Stimulated activated CD4-positive, alpha-beta T cell treated with anti-CD3 and anti-CD28 coated beads, Interleukin-12 subunit alpha, Interleukin-12 subunit beta, amount 100 ng/mL, for 24 hours (primary cell): Measurements from ENCODE around the gene RAP2C.
"Not testable (repeated sequence)": the region's sequence is repeated elsewhere in the genome, so short reads cannot be mapped to it uniquely, and the experiment has no call there.

Experiments used
- DNase-seq, 2 experiments: peaks; one replicate each; pipeline ENCODE4 v3.0.0-alpha.2; 2020; ENCODE audit warnings: low read depth in 2 of 2

The RAP2C gene

DNA sequence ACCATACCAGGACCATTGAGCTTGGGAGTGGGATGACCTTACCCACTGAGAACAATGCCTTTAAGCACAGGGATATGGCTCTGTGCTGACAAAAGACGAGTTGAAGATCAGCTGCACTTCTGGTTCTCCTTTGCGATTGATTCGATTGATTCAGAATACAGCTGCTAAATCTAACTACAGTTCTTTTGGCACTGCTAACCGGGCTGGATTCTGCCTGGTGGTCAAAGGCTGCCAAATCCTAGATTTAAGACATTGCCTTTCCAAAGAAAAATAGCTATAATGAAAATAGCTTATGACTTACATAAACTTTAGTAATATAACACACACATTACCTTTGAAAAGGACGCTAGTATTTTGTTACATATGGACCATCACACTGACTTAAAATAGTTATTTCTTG, 18.3 kb downstream of the RAP2C start:
- DNase-seq: no peak

- no peak for DNase-seq
Observed at GRCh38 chrX:132199941-132200340, 19.3 kb downstream of the RAP2C start.

DNA sequence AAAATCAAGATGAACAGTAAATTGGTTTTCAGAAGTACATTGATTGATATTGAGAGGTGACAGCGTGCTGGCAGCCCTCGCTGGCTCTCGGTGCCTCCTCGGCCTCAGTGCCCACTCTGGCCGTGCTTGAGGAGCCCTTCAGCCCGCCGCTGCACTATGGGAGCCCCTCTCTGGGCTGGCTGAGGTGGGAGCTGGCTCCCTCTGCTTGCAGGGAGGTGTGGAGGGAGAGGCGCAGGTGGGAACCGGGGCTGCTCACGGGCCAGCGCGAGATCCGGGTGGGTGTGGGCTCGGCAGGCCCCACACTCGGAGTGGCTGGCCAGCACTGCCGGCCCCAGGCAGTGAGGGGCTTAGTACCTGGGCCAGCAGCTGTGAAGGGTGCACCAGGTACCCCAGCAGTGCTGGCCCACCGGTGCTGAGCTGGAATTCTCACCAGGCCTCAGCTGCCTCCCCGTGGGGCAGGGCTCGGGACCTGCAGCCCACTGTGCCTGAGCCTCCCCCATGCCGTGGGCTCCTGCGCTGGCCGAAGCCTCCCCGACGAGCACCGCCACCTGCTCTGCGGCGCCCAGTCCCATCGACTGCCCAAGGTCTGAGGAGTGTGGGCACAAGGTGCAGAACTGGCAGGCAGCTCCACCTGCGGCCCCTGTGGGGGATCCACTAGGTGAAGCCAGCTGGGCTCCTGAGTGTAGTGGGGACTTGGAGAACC, 25.2 kb downstream of the RAP2C start:
- no peak for DNase-seq

DNA sequence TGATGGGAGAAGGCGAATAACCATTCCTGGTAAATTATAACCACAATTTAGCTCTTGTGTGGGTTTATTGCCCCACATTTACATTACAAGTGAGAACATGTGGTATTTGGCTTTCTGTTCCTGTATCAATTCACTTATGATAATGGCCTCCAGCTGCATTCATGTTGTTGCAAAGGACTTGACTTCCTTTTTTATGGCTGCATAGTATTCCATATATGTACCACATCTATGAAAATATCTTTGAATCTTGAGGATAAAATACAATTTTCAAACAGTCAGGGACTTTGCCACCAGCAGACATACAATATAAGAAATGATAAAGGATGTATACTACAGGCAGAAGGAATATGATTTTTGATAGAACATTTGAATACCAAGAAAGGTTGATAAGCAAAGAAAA, 27.3 kb downstream of the RAP2C start:
- no peak for DNase-seq

- no peak for DNase-seq
Observed at GRCh38 chrX:132188175-132188574, 31.1 kb downstream of the RAP2C start.

- DNase-seq: no peak
Observed at GRCh38 chrX:132187451-132187850, 31.8 kb downstream of the RAP2C start.

DNA sequence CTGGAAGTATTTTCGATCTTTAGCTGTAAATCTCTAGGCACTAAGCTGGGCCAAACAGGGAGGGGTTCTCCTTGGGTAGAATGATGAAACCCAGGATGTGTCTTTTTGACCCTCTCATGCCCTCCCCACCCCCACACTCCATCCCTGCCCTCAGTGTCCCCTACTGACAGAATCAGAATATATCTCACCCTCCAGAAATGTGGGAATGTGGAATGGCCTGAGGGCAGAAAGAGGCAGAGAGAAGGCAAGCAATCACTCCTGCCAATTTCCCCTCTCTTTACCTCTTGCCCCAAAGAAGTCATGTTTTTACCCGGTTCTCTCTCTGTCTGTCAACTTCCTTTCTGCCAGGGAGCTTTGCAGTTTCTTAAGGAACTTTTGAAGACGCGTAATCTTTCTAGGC, 34.4 kb downstream of the RAP2C start:
- no peak for DNase-seq

GRCh38 chrX:132181364-132181763, 37.9 kb downstream of the RAP2C start:
- DNase-seq: no peak

- DNase-seq: no peak
Observed at GRCh38 chrX:132180929-132181328, 38.3 kb downstream of the RAP2C start.

DNA sequence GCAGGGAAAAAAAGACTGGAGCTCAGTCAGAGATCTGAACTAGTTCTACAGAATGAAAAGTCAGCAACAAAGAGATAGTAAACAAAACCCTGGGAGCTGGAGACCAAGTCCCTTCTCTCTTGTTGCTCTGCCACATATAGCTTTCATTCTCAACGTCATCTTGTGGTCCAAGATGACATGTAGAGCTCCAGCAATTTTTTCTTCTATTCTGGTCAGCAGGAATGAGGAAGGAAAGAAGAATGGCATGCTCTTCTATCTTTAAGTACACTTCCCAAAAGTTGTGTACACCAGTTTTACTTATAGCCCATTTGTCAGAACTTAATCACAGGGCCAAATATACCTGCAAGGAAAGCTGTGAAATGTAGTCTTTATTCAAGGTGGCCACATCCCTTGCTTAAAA, 45.6 kb downstream of the RAP2C start:
- DNase-seq: no peak

DNA sequence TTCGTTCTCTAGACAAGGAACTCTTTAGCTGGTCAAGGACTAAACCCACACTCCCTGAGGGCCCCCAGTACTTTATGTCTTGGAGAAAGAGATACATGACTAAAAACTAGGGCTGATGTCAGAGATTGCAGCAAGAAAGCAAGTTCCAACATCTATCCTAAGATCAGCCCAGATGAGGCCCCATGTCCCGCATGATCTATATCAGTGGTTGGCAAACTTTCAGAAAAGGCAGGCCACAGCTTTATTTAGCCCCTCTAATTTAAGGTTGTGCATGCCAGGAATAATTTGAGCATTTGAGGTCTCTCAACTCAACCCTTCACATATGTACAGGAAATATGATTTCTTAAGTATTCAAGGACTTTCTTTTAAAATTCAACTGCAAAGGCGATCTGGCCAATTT, 47.4 kb downstream of the RAP2C start:
- DNase-seq: no peak

GRCh38 chrX:132171478-132171877, 47.8 kb downstream of the RAP2C start:
- DNase-seq: no peak

GRCh38 chrX:132169554-132169953, 49.7 kb downstream of the RAP2C start:
- no peak for DNase-seq

DNA sequence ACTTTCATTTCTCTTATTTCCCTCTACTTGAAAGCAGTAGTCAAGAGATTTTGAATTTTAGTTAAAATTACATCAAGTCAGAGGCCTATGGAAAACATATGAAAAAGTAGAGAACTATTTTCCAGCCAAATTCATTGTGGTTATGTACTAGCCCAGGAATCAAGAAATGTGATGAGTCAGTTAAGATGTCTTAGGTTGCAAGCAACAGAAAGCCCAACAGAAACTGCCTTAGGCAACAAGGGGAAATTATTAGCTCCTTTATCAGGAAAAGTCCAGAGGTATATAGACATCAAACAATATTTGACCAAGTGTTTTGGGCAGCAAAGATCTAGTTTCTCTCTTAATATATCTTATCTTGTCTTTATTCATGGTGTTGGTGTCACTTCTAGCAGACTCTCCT, 53.6 kb downstream of the RAP2C start:
- DNase-seq: no peak

DNA sequence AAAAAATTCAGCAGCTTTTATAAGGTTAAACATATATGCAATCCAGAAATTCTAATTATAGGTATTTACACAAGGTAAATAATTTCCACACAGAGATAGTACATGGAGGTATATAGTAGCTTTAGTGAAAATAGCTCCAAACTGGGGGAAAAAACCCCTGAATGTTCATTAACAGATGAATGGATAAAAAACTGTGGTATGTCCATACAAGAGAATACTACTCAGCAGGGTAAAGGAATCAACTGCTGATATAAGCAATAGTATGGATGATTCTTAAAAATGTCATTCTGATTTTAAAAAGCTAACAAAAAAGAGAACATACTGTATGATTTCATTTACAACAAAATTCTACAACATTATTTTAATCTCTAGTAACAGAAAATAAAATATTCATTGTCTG, 54.2 kb downstream of the RAP2C start:
- no peak for DNase-seq

- DNase-seq: not testable (repeated sequence)
Observed at GRCh38 chrX:132163094-132163493, 56.2 kb downstream of the RAP2C start.

- DNase-seq: no peak
Observed at GRCh38 chrX:132153166-132153565, 66.1 kb downstream of the RAP2C start.
